ENCODE data around the gene CEP104.

CEP104 gene

GRCh38 chr1:3904006-3904842 lies 47.2 kb upstream of the CEP104 start:
- DNase-seq (ENCODE audit: low read depth, low spot score): no peak
- no peak for TF ChIP-seq CTCF (IDR thresholded peaks at IDR 0.05; ENCODE audit: insufficient read depth, low read length, missing control alignments)
- ChIA-PET POLR2A (no interaction called here), CTCF (no interaction called here)
- H3K4me3 ChIP-seq (ENCODE audit: low read depth, low read length): no peak overlapping the region

- CTCF ChIA-PET: interaction anchor here (1.0 kb wide), 1 partner anchor 8 kb away, joined by 4 read pairs; no protein-coding TSS in a partner anchor
- DNase-seq (ENCODE audit: low read depth, low spot score): no peak
- POLR2A ChIA-PET: no interaction called here
- H3K4me3 ChIP-seq (ENCODE audit: low read depth, low read length): no peak overlapping the region
- TF ChIP-seq CTCF (IDR thresholded peaks at IDR 0.05; ENCODE audit: insufficient read depth, low read length, missing control alignments): no peak
Observed at GRCh38 chr1:3903141-3904005, 46.4 kb upstream of the CEP104 start.

- DNase-seq (ENCODE audit: low read depth, low spot score): no peak
- CTCF ChIA-PET: interaction anchor here (1.0 kb wide), 1 partner anchor 9 kb away, joined by 4 read pairs; no protein-coding TSS in a partner anchor
- H3K4me3 ChIP-seq (ENCODE audit: low read depth, low read length): no peak overlapping the region
- TF ChIP-seq CTCF (IDR thresholded peaks at IDR 0.05; ENCODE audit: insufficient read depth, low read length, missing control alignments): no peak
- POLR2A ChIA-PET: no interaction called here
Observed at GRCh38 chr1:3902571-3903091, 45.6 kb upstream of the CEP104 start.

- no peak for DNase-seq (ENCODE audit: low read depth, low spot score)
- CTCF ChIA-PET: no interaction called here
- POLR2A ChIA-PET: no interaction called here
- no peak overlapping the region for H3K4me3 ChIP-seq (ENCODE audit: low read depth, low read length)
- no peak for TF ChIP-seq CTCF (IDR thresholded peaks at IDR 0.05; ENCODE audit: insufficient read depth, low read length, missing control alignments)
Observed at GRCh38 chr1:3902111-3902511, 45.1 kb upstream of the CEP104 start.

GRCh38 chr1:3900969-3901529 lies 44.0 kb upstream of the CEP104 start:
- no peak for TF ChIP-seq CTCF (IDR thresholded peaks at IDR 0.05; ENCODE audit: insufficient read depth, low read length, missing control alignments)
- H3K4me3 ChIP-seq (ENCODE audit: low read depth, low read length): peak overlapping the region; percentile 96
- peak; percentile 51 for DNase-seq (ENCODE audit: low read depth, low spot score)
- CTCF ChIA-PET: no interaction called here
- POLR2A ChIA-PET: no interaction called here

Data from AG04449 (cell line).